HG03571 (cell line): ENCODE measurements around the gene DARS2.
"Not testable (repeated sequence)": the region's sequence is repeated elsewhere in the genome, so short reads cannot be mapped to it uniquely, and the experiment has no call there.

Source experiments
- ATAC-seq: cut with Tn5 transposase; IDR thresholded peaks from one replicate; pipeline ENCODE4 v1.9.1; 2021; ENCODE audit not compliant: unreplicated experiment

Gene DARS2, protein sequence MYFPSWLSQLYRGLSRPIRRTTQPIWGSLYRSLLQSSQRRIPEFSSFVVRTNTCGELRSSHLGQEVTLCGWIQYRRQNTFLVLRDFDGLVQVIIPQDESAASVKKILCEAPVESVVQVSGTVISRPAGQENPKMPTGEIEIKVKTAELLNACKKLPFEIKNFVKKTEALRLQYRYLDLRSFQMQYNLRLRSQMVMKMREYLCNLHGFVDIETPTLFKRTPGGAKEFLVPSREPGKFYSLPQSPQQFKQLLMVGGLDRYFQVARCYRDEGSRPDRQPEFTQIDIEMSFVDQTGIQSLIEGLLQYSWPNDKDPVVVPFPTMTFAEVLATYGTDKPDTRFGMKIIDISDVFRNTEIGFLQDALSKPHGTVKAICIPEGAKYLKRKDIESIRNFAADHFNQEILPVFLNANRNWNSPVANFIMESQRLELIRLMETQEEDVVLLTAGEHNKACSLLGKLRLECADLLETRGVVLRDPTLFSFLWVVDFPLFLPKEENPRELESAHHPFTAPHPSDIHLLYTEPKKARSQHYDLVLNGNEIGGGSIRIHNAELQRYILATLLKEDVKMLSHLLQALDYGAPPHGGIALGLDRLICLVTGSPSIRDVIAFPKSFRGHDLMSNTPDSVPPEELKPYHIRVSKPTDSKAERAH

DNA sequence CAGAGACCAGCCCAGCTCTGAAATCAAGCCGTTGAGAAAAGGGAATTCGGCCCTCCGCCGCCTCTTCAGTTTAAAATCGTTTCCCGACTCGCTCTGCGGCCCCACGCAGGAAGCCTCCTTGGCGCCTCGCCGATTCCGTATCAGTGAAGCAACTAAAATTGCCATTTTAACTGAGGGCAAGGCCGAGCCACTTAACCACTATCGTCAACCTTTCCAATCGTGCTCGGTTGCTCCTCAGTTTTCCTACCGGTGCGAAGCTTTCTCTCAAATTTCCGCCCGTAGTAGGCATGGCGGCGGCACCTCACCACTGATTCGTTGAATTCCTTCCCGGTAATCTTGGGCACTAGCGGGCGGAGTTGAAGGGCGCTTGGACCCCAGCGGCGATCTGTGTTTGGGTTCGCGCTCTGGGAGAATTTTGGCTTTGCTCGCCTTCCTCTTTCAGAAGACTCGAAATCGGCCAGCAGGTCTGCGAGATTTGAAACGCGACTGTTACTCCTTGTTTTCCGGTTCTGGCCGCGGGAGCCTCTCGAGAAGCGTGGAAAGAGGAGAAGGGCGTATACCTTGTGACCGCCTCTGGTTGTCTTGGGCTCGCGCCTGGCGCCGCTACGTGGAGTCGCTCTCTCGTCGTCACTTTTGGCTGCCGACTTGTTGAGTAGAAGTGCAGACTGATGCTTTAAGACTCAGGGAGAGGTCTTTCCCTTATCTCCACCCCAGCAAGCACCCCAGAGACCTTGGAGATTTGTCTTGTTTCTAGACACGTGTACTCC lies at the start of gene DARS2, which contains the start of gene CENPL:
DARS2 (plus strand) TSS at position 359 of the 767 bp plus-strand sequence. CDS start 557 bp downstream, outside the sequence.
CENPL (minus strand) TSS at position 569 of the 767 bp plus-strand sequence. CDS start 13,584 bp downstream, outside the sequence.
- ATAC-seq = peak; percentile 85

DNA sequence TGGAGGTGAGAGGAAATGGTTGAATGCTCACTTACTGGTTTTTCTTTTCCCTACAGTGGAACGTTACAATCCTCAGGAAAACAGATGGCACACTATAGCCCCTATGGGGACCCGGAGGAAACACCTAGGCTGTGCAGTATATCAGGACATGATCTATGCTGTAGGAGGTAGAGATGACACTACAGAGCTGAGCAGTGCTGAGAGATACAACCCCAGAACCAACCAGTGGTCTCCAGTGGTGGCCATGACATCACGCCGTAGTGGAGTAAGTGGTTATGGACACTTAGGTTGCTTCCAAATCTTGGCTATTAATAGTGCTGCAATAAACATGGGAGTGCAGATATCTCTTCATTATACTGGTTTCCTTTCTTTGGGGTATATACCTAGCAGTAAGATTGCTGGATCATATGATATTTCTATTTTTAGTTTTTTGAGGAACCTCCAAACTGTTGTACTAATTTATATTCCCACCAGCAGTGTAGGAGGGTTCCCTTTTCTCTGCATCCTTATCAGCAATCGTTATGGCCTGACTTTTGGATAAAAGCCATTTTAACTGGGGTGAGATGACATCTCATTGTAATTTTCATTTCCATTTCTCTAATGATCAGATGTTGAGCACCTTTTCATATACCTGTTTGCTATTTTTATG lies 48.8 kb upstream of the DARS2 start:
- ATAC-seq = no peak

DNA sequence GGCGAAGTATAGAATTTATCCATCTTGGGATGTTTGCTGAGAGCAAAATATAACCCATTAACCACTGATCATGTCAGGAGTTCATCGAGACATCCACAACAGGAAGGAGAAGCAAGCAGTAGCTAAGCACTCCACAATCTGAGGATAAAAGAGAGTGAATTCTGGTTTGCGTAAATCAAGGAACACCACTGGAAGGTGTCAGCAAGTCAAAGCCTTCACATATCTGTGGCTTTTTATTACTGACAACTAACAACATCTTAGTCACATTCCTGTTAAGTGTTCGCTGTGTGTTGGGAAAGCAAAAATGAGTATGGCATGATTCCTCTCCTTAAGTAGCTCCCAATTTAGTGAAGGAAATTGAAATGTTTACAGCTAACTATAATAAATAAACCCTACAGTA lies 44.5 kb upstream of the DARS2 start:
- ATAC-seq = no peak

DNA sequence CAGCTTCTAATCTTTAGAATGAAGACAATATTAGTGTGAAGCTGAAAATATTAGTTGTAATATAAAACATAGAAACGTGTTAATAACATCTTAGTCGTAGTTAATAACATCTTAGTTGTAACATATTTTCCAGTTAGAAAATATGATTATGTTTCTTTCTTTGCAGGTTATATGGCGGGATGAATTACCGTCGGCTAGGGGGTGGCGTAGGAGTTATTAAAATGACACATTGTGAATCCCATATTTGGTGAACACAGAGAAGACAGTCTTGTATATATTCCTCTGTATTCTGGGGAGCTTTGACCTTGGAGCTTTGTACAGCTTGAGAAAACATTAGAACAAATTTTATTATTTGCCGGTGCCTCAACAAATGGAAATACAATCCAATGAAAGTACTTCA lies 39.5 kb upstream of the DARS2 start:
- no peak for ATAC-seq

DNA sequence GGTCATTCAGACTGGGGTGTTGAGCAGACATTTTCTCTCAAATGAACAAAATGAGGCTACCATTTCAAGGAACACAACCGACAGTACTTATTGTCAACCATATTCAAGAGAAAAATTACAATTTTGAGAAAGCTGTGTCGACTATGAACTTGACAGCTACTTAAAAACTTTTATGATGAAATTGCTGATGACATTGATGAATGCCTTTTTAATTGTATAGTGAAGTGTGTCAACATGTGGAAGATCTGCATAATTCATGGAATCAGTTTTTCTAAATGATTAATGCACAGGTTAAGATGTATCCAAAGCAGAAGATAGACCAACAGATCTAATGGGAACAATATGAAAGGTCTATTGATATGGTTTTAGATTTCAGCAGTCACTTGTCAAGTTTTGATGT lies 34.6 kb upstream of the DARS2 start:
- ATAC-seq = no peak

DNA sequence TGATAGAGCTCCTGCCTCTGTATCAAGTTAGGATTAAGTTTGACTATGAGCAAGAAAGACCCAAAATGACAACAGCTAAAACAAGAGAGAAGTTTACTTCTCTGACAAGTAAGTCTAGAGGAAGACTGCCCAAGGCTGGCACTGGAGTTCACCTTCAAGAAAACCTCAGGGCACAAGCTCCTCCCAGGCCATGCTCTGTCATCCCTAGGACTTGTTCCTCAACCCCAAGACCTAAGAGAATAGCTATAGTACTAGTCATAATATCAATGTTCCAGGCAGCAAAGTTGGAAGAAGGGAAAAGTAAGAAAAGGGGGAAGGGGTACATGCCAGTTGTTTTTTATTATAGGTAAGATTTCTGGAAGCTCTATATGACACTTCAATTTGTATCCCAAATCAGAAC lies 26.4 kb upstream of the DARS2 start:
- no peak for ATAC-seq

DNA sequence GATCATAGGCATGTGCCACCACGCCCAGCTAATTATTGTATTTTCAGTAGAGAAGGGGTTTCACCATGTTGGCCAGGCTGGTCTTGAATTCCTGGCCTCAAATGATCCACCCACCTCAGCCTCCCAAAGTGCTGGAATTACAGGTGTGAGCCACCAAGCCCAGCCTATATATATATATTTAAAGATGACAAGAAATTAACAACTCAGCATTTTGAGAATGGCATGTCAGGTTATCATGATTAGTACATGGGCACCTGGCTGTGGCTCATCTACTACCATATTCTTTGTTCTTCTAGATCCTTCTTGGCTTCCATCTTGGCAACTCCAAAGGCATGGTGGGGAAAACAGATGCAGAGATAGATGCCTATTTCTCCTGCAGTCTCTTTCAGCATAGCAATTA lies 24.5 kb upstream of the DARS2 start:
- ATAC-seq = not testable (repeated sequence)

DNA sequence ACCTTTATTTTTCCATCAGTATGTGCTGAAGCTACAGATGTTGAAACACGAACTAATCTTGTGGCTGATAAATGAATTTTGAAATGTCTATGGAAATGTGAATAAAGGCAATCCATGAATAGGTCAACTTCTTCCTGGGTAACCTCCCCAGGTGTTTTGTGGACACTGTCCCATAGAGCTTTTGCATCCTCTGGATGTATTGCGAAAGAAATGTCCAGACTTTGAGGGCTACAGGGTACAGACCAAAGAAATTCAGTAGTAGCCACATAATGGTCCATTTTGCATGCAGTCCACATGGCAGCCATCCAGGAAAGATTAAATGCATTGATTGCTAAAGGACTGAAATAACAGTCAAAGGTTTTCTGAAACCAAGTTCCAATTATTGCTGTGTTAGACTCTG lies 21.5 kb upstream of the DARS2 start:
- ATAC-seq = no peak

DNA sequence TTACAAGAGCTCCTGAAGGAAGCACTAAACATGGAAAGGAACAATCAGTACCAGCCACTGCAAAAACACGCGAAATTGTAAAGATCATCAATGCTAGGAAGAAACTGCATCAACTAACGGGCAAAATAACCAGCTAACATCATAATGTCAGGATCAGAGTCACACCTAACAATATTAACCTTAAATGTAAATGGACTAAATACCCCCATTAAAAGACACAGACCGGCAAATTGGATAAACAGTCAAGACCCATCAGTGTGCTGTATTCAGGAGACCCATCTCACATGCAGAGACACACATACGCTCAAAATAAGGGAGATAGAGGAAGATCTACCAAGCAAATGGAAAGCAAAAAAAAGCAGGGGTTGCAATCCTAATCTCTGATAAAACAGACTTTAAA lies 10.8 kb upstream of the DARS2 start:
- ATAC-seq = not testable (repeated sequence)

DNA sequence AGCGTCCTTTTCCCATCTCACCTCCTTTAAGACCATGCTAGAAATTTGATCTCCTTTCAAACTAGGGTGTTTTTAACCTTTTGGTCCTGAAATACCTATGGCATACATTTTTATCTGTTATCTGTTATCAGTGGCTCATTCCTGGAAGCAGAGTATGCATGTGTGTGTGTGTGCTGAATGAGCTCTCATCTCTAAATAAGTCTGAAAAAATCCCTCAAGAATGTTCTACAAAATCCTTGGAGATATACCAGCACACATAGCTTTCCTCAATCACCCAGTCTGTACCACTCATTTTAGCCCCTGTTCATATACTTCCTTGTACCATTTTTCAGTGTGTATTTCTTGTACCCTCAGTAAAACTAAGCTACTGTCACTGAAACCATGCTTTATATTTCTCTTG lies 6.0 kb upstream of the DARS2 start:
- ATAC-seq = no peak

DNA sequence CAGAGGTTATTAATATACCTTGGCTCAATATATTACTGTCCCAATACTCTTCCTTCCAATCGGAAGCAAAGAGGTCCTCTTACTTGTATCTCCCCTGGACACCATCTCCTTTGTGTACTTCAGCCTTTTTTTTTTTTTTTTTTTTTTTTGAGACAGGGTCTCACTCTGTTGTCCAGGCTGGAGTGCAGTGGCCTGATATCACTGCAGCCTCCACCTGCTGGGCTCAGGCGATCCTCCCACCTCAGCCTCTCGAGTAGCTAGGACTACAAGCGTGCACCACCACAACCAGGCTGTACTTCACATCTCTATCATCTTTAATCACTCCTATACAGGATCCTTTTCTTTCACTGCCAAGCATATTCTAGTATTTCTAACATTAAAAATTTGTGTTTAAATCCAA lies 2.8 kb upstream of the DARS2 start:
- no peak for ATAC-seq

DNA sequence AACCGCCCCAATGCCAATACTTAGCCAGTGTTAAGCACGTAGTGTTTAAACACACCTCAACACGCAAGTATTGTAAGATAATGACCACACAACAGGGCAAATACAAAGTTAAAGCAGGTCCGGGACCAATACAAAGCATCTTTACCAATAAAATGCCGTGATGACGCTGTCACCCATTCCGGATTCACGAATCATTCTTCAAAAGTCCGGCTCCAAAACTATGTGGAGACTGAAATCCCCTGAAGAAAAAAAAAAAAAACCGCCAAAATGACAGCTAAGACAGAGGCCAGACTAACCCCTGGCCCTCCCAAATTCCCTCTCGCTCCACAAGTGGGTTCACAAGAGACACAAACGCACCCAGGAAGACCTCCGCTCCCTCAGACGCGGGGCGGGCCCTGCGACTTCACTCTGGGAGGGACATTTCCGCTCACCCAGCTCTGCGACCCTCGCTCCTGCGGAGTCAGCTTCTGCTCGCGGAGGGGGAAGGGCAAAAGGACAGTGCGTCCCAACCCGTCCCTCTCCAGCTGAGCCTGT lies 625 bp upstream of the DARS2 start:
- peak; percentile 44 for ATAC-seq

DNA sequence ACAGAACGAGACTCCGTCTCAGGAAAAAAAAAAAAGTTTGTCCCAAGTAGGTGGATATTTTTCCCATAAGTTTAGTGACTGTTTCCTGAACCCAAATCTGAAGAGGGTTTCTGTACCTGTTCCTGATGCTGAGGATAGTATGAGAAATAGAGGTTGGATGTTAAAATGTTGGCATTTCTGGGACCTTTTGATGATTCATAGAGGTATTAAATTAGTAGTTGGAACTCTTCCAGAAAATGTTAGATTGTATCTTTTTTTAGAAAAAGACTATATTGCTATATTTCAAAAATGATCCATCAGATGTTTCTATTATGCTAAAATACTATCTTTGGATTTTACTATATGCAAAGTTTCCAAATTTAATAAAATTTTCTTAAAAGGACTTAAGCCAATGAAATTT lies 3.1 kb downstream of the DARS2 start:
- no peak for ATAC-seq

DNA sequence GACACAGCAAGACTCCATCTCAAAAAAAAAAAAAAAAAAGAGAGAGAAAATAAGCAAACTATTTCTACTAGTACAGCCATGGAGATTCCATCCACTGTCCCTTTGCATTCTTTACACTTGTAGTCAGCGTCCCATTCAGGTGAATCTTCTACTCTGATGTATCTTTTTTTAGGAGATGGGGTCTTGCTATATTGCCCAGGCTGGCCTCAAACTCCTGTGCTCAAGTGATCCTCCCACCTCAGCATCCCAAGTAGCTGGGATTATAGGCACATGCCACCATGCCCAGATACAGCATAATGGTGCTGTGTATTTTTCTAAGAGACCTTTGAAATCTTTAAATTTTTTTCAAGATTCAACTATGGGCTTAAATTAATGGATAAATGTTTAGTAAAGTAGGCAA lies 8.3 kb downstream of the DARS2 start:
- no peak for ATAC-seq

DNA sequence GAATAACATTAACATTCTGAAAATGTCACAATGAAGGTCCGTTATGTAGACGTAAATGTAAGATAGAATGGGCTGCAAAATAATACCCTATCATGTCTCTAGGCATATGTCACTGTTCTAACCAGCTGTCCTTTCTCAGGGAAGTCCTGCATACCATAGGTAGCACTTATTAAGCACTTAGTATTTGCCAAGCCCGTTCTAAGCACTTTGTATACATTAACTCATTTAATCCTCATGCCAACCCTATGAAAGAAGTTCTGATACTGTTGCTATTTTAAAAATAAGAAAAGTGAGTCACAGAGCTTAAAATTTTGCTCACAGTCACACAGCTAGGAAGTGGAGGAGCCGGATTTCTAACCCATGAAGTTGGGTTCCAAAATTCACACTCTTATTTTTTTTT lies 27.6 kb downstream of the DARS2 start:
- no peak for ATAC-seq

DNA sequence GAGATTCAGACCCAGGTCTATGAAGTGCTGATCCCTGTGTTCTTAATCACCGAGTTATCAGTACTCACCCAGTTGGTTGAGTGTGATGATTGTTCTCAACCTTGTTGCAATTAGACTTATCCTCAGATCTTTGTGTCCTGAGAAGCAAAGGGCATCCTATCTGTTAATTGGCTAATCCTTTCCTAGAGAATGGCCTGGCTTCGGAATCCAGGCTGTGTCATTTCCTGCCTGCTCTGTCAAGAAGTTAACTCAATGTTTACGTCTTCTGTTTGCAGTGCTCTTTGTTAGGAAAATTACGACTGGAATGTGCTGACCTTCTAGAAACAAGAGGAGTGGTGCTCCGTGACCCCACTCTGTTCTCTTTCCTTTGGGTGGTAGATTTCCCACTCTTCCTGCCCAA lies 28.6 kb downstream of the DARS2 start:
- ATAC-seq = no peak

DNA sequence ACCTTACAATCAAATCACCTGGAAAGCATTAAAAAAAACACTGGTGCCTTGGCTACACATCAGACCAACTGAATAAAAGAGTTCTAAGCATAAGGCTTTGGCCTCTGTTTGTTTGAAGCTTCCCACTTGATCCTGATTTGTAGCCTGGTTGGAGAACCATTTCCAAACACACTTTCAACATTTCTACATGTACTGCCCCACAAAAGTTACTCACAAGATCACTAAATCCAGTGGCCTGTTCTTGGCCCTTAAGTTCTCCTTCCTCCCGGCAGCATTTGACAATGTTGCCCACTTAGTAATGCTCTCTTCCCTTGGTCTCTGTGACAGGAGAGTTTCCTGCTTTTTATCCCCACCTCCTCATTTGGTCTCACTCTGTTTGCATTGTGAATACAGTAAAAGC lies 31.5 kb downstream of the DARS2 start:
- ATAC-seq = no peak

DNA sequence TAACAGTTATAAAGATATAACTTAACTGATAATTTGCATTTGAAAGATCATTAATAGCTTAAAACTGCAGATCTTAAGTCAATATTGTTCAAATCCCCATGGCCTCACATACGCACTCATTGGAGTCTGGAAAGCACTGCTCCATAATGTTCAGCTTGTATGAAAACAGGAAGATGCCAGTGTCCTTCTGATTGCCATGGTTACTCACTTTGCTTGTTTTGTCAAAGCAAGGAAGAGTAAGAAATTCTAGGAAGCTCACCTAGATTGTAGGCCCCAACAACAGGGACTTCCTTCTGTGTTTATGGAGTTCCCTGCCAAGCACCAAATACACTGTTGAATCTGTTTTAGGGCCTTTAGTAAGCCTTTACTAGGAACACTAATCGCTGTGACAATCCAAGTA lies 32.4 kb downstream of the DARS2 start:
- ATAC-seq = no peak

DNA sequence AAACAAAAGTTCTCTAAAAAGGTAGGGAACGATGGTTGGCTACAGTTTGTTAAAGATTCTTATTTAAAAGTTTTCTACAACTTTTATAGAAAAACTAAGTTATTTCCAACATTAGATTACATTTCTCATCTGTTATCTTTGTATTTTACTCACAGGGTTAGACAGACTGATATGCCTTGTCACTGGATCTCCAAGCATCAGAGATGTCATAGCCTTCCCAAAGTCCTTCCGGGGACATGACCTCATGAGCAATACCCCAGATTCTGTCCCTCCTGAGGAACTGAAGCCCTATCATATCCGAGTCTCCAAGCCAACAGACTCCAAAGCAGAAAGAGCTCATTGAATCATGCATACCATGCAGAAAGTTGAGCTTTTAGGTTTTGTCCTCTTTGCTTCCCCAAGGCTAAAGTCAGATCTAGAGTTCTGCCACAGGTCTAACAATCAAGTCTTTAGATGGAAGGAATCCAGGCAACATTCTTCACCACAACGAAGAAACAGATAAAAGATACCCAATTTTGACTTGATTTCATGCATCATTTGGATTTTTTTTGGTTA lies 33.0 kb downstream of the DARS2 start:
- no peak for ATAC-seq

DNA sequence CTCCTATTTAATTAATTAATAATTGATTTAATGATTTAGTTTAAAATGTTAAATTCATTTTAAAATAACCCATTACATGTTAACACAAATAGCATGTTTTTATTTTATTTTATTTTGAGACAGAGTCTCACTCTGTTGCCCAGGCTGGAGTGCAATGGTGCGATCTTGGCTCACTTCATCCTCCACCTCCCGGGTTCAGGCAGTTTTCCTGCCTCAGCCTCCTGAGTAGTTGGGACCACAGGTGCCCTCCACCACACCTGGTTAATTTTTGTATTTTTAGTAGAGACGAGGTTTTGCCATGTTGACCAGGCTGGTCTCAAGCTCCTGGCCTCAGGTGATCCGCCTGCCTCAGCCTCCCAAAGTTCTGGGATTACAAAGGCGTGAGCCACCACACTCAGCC lies 35.1 kb downstream of the DARS2 start:
- ATAC-seq = not testable (repeated sequence)

DNA sequence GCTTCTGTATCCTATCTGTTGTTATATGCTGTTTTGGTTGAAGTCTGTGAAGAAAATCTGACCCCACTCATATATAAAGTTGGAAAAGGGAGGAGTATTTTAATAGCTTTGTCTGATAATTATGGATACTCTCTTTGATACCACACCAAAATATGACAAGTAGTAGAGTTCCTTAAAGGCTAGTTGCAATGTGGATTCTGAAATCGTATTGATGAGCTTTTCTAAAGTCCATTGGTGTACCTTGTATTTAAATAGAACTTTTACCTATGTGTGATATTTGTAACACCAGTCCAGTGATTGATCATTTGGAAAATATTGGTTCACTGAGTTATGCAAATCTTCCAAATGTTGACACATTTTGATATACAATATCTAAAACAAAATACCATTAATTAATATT lies 35.6 kb downstream of the DARS2 start:
- no peak for ATAC-seq
